Panc1 (cell line): ENCODE measurements around the gene SOX1. TPM values are rescaled to one million over a fixed set of nuclear protein-coding genes. Genes with fewer than 3 reads are reported as not detected.

Source experiments
- ATAC-seq: fragments of 200-7000 bp; cut with Tn5 transposase; 2 replicates; pipeline ENCODE4 v1.9.1; 2020; ENCODE audit warnings: mild to moderate bottlenecking, moderate library complexity
- BruUV-seq: library from RNA; stranded (reverse); fragments of 400-500 nt; replicated peaks from 2 replicates; lab custom pipeline; 2021; lab: Mats Ljungman, UMichigan
- CTCF ChIA-PET: fragments of 300-600 bp; sonication (Branson Sonifier 250); formaldehyde crosslinking; loops from one replicate; lab custom pipeline; 2022; ENCODE audit warnings: antibody characterized with exemption; lab: Charles Lee
- POLR2A ChIA-PET: fragments of 300-600 bp; sonication (Branson Sonifier 250); formaldehyde crosslinking; loops from one replicate; lab custom pipeline; 2022; ENCODE audit warnings: antibody characterized with exemption; lab: Charles Lee
- DNase-seq: peaks from one replicate; pipeline ENCODE4 v3.0.0-alpha.2; 2010; ENCODE audit warnings: low read depth, low spot score
- H3K27ac ChIP-seq: 2 replicates; pipeline ENCODE4 v1.5.1; 2011; ENCODE audit warnings: mild to moderate bottlenecking, low read length, inconsistent platforms
- H3K27me3 ChIP-seq: fragments of 200-500 bp; sonication (Bioruptor generic); 2 replicates; pipeline ENCODE4 v1.6.0; 2014; ENCODE audit warnings: low read length, inconsistent platforms; ENCODE audit not compliant: control insufficient read depth, insufficient read depth
- H3K36me3 ChIP-seq: fragments of 200-500 bp; sonication (Bioruptor generic); 2 replicates; pipeline ENCODE4 v1.5.1; 2014; ENCODE audit warnings: inconsistent platforms, mild to moderate bottlenecking, low read length, moderate library complexity; ENCODE audit not compliant: control insufficient read depth, insufficient read depth
- H3K4me1 ChIP-seq: 2 replicates; pipeline ENCODE4 v1.5.1; 2011; ENCODE audit warnings: inconsistent platforms, mild to moderate bottlenecking, low read length, moderate library complexity; ENCODE audit not compliant: control insufficient read depth, insufficient read depth
- H3K4me3 ChIP-seq, 2 experiments: 2 replicates each; pipeline ENCODE4 v1.5.1; 2011 to 2012; ENCODE audit warnings: low read depth in 2 of 2, low read length in 2 of 2, mild to moderate bottlenecking in 2 of 2, inconsistent platforms in 1 of 2, moderate library complexity in 1 of 2
- H3K9me3 ChIP-seq: fragments of 200-500 bp; sonication (Bioruptor generic); 2 replicates; pipeline ENCODE4 v1.5.1; 2014; ENCODE audit warnings: low read depth, mild to moderate bottlenecking, inconsistent platforms, low read length, moderate library complexity; ENCODE audit not compliant: control insufficient read depth, insufficient read depth
- POLR2AphosphoS5 ChIP-seq: IDR thresholded peaks from 2 replicates; pipeline ENCODE4 v1.6.1; 2012; ENCODE audit warnings: mild to moderate bottlenecking, low read depth, low read length, moderate library complexity
- SIN3A ChIP-seq: IDR thresholded peaks from 2 replicates; pipeline ENCODE4 v1.6.1; 2012; ENCODE audit warnings: low read depth, mild to moderate bottlenecking, low read length, moderate library complexity, borderline replicate concordance; ENCODE audit not compliant: insufficient read depth
- TCF7L2 ChIP-seq: IDR thresholded peaks from 2 replicates; pipeline ENCODE4 v1.6.1; 2011; ENCODE audit warnings: mild to moderate bottlenecking, low read depth, low read length, inconsistent platforms
- in situ Hi-C: cut with HindIII; loops from 2 replicates; pipeline ENCODE4 v1.10.0; 2016; ENCODE audit warnings: low sequenced_read_pairs, low pct_unique_long_range_greater_than_20kb
- intact Hi-C: fragments of 100-400 bp; cut with micrococcal nuclease; formaldehyde crosslinking; loops from one replicate; pipeline ENCODE4 v1.10.0; 2022; ENCODE audit not compliant: unreplicated experiment
- total RNA-seq: library from RNA; stranded (reverse); gene quantifications from one replicate; pipeline ENCODE4 v1.2.1, GENCODE V29; 2021; ENCODE audit not compliant: unreplicated experiment
- TF ChIP-seq, protein P1 (sequence below), 2 experiments: IDR thresholded peaks; 2 replicates each; pipeline ENCODE4 v1.6.1; 2011 to 2012; ENCODE audit warnings: low read depth in 2 of 2, control low read depth in 1 of 2, low read length in 1 of 2, mild to moderate bottlenecking in 1 of 2, moderate library complexity in 1 of 2; ENCODE audit not compliant: insufficient read depth in 1 of 2
- TF ChIP-seq, protein P2 (sequence below): fragments of 450-650 bp; IDR thresholded peaks from 2 replicates; pipeline ENCODE4 v1.5.1; 2017; ENCODE audit warnings: mild to moderate bottlenecking

Gene SOX1
- total RNA-seq, 1 experiment from 2014 or later = not detected

DNA sequence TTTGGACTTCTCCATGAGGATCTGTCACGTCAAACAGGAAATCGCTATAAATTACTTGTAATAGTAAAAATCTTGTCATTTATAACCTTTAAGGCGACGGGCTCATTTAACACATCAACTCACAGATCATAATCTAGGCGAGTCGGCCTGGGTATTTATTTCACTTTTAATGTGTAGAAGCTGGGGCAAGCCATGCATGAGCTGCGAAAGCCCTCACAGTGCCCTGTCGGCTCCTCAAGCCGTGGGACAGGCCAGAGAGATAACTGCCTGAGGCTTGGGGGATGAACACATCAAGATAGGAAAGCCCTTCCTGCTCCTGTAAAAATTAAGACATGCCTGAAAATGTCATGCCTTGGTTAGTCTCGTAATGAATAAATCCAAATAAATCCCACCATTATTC lies 30.8 kb downstream of the SOX1 start:
- POLR2A ChIA-PET = no interaction called here

DNA sequence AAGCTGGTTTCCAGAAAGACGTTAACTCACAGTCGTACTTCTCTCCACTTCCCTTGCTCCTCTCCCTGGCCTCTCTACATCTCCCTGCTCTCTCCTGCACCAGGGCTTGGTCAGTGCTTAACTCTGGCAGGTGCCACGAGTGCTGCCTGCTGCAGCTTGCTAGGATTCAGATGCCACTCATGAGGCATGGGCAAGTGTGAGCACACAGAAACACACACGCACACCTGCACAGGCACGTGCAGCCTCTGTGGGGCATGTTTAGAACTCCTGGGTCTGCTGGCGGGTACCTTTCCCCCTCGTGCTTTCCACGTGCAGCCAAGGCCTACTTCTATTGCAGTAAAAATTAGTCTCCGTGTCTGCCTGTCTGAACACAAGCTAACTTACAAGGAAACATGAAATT lies 31.8 kb downstream of the SOX1 start:
- DNase-seq = no peak
- intact Hi-C loops (no loop called here), in situ Hi-C loops (no loop called here)
- POLR2A ChIA-PET = no interaction called here
- no peak overlapping the region for H3K27ac ChIP-seq
- H3K4me3 ChIP-seq = no peak overlapping the region
- no peaks in the 10 kb centered on the region for H3K4me1 ChIP-seq
- H3K9me3 ChIP-seq = no peaks in the 10 kb centered on the region
- H3K27me3 ChIP-seq = no peaks in the 10 kb centered on the region
- no TSS peak for BruUV-seq
- ATAC-seq = no peak
- TF ChIP-seq POLR2AphosphoS5 = no peak
- no peak for TF ChIP-seq SIN3A
- TF ChIP-seq, protein P1, sequence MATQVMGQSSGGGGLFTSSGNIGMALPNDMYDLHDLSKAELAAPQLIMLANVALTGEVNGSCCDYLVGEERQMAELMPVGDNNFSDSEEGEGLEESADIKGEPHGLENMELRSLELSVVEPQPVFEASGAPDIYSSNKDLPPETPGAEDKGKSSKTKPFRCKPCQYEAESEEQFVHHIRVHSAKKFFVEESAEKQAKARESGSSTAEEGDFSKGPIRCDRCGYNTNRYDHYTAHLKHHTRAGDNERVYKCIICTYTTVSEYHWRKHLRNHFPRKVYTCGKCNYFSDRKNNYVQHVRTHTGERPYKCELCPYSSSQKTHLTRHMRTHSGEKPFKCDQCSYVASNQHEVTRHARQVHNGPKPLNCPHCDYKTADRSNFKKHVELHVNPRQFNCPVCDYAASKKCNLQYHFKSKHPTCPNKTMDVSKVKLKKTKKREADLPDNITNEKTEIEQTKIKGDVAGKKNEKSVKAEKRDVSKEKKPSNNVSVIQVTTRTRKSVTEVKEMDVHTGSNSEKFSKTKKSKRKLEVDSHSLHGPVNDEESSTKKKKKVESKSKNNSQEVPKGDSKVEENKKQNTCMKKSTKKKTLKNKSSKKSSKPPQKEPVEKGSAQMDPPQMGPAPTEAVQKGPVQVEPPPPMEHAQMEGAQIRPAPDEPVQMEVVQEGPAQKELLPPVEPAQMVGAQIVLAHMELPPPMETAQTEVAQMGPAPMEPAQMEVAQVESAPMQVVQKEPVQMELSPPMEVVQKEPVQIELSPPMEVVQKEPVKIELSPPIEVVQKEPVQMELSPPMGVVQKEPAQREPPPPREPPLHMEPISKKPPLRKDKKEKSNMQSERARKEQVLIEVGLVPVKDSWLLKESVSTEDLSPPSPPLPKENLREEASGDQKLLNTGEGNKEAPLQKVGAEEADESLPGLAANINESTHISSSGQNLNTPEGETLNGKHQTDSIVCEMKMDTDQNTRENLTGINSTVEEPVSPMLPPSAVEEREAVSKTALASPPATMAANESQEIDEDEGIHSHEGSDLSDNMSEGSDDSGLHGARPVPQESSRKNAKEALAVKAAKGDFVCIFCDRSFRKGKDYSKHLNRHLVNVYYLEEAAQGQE (IDR thresholded peaks at IDR 0.05; ENCODE audit: insufficient read depth in 1 of 2, low read depth in 2 of 2, low read length in 1 of 2) = no peak
- TF ChIP-seq, protein P2, sequence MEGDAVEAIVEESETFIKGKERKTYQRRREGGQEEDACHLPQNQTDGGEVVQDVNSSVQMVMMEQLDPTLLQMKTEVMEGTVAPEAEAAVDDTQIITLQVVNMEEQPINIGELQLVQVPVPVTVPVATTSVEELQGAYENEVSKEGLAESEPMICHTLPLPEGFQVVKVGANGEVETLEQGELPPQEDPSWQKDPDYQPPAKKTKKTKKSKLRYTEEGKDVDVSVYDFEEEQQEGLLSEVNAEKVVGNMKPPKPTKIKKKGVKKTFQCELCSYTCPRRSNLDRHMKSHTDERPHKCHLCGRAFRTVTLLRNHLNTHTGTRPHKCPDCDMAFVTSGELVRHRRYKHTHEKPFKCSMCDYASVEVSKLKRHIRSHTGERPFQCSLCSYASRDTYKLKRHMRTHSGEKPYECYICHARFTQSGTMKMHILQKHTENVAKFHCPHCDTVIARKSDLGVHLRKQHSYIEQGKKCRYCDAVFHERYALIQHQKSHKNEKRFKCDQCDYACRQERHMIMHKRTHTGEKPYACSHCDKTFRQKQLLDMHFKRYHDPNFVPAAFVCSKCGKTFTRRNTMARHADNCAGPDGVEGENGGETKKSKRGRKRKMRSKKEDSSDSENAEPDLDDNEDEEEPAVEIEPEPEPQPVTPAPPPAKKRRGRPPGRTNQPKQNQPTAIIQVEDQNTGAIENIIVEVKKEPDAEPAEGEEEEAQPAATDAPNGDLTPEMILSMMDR = no peak
- TF ChIP-seq TCF7L2 = no peak
- CTCF ChIA-PET = no interaction called here
- no peaks in the 10 kb centered on the region for H3K36me3 ChIP-seq

More for the DNA sequence above, 30.8 kb downstream of the SOX1 start:
- intact Hi-C loops = no loop called here
- no peak for DNase-seq
- Histone ChIP-seq H3K9me3 (no peaks in the 10 kb centered on the region), H3K4me1 (no peaks in the 10 kb centered on the region), H3K4me3 (no peak overlapping the region), H3K27ac (no peak overlapping the region), H3K27me3 (no peaks in the 10 kb centered on the region), H3K36me3 (no peaks in the 10 kb centered on the region)
- no peak for ATAC-seq
- no TSS peak for BruUV-seq
- in situ Hi-C loops = no loop called here
- TF ChIP-seq SIN3A = no peak
- TF ChIP-seq, protein P2 = no peak
- TF ChIP-seq, protein P1 (IDR thresholded peaks at IDR 0.05; ENCODE audit: insufficient read depth in 1 of 2, low read depth in 2 of 2, low read length in 1 of 2) = no peak
- TF ChIP-seq TCF7L2 = no peak
- no peak for TF ChIP-seq POLR2AphosphoS5
- CTCF ChIA-PET = no interaction called here
